Stimulated activated CD8-positive, alpha-beta memory T cell treated with anti-CD3 and anti-CD28 coated beads, Interleukin-4, amount 100 ng/mL, for 1 hour (primary cell): Measurements from ENCODE around the gene CDH13.

Source experiments
- DNase-seq, 2 donors: peaks; one replicate each; pipeline ENCODE4 v3.0.0-alpha.2; 2020; ENCODE audit warnings: low read depth in 2 of 2, low spot score in 1 of 2

The CDH13 gene

GRCh38 chr16:82776470-82777146, 149.8 kb downstream of the CDH13 start:
- DNase-seq = no peak

GRCh38 chr16:82782715-82783251, 156.0 kb downstream of the CDH13 start:
- no peak for DNase-seq

GRCh38 chr16:82783933-82784572, 157.3 kb downstream of the CDH13 start:
- no peak for DNase-seq

GRCh38 chr16:82784573-82784968, 157.8 kb downstream of the CDH13 start:
- no peak for DNase-seq

GRCh38 chr16:82788225-82788624, 161.5 kb downstream of the CDH13 start:
- no peak for DNase-seq

- DNase-seq = no peak
Measured at GRCh38 chr16:82788919-82789318, 162.2 kb downstream of the CDH13 start.

GRCh38 chr16:82792693-82793092, 165.9 kb downstream of the CDH13 start:
- no peak for DNase-seq

GRCh38 chr16:82793528-82794245, 166.9 kb downstream of the CDH13 start:
- DNase-seq = no peak

- no peak for DNase-seq
Measured at GRCh38 chr16:82796047-82796446, 169.3 kb downstream of the CDH13 start.

GRCh38 chr16:82801361-82801760, 174.6 kb downstream of the CDH13 start:
- no peak for DNase-seq

GRCh38 chr16:82805866-82806265, 179.1 kb downstream of the CDH13 start:
- no peak for DNase-seq

- no peak for DNase-seq
Measured at GRCh38 chr16:82807311-82807710, 180.5 kb downstream of the CDH13 start.

- no peak for DNase-seq
Measured at GRCh38 chr16:82808036-82808435, 181.3 kb downstream of the CDH13 start.

- DNase-seq = no peak
Measured at GRCh38 chr16:82810077-82810476, 183.3 kb downstream of the CDH13 start.

GRCh38 chr16:82814059-82814458, 187.3 kb downstream of the CDH13 start:
- no peak for DNase-seq

GRCh38 chr16:82819286-82819685, 192.5 kb downstream of the CDH13 start:
- DNase-seq = no peak

GRCh38 chr16:82820855-82821254, 194.1 kb downstream of the CDH13 start:
- DNase-seq = no peak

GRCh38 chr16:82824408-82824807, 197.6 kb downstream of the CDH13 start:
- no peak for DNase-seq

- no peak for DNase-seq
Measured at GRCh38 chr16:82829301-82829700, 202.5 kb downstream of the CDH13 start.

GRCh38 chr16:82830944-82831343, 204.2 kb downstream of the CDH13 start:
- no peak for DNase-seq

GRCh38 chr16:82832821-82833220, 206.1 kb downstream of the CDH13 start:
- DNase-seq = no peak

- DNase-seq = no peak
Measured at GRCh38 chr16:82833378-82833993, 206.7 kb downstream of the CDH13 start.
